Loucy (cell line): ENCODE measurements around the gene TMEM115.

Experiments used
- EZH2phosphoT487 ChIP-seq: fragments of 200-600 bp; IDR thresholded peaks from 2 replicates; pipeline ENCODE4 v1.6.1; 2018; ENCODE audit warnings: antibody characterized with exemption, mild to moderate bottlenecking, moderate library complexity, borderline replicate concordance
- TF ChIP-seq, protein P1 (sequence below): fragments of 200-600 bp; sonication (generic); conservative IDR thresholded peaks from 2 replicates; pipeline ENCODE4 v1.5.1; 2014; ENCODE audit warnings: mild to moderate bottlenecking, antibody characterized with exemption, low read length

- TF ChIP-seq, protein P1, sequence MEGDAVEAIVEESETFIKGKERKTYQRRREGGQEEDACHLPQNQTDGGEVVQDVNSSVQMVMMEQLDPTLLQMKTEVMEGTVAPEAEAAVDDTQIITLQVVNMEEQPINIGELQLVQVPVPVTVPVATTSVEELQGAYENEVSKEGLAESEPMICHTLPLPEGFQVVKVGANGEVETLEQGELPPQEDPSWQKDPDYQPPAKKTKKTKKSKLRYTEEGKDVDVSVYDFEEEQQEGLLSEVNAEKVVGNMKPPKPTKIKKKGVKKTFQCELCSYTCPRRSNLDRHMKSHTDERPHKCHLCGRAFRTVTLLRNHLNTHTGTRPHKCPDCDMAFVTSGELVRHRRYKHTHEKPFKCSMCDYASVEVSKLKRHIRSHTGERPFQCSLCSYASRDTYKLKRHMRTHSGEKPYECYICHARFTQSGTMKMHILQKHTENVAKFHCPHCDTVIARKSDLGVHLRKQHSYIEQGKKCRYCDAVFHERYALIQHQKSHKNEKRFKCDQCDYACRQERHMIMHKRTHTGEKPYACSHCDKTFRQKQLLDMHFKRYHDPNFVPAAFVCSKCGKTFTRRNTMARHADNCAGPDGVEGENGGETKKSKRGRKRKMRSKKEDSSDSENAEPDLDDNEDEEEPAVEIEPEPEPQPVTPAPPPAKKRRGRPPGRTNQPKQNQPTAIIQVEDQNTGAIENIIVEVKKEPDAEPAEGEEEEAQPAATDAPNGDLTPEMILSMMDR, result no peak
- no peak for TF ChIP-seq EZH2phosphoT487
These were observed 39.3 kb downstream of the TMEM115 start for GRCh38 chr3:50319894-50320625.
